HG03520 (cell line): ENCODE measurements around the gene CACNA1E.
"Not testable (repeated sequence)": the region's sequence is repeated elsewhere in the genome, so short reads cannot be mapped to it uniquely, and the experiment has no call there.

Experiments
- ATAC-seq: cut with Tn5 transposase; IDR thresholded peaks from one replicate; pipeline ENCODE4 v1.9.1; 2021; ENCODE audit warnings: mild to moderate bottlenecking, moderate library complexity; ENCODE audit not compliant: unreplicated experiment

Gene CACNA1E

DNA sequence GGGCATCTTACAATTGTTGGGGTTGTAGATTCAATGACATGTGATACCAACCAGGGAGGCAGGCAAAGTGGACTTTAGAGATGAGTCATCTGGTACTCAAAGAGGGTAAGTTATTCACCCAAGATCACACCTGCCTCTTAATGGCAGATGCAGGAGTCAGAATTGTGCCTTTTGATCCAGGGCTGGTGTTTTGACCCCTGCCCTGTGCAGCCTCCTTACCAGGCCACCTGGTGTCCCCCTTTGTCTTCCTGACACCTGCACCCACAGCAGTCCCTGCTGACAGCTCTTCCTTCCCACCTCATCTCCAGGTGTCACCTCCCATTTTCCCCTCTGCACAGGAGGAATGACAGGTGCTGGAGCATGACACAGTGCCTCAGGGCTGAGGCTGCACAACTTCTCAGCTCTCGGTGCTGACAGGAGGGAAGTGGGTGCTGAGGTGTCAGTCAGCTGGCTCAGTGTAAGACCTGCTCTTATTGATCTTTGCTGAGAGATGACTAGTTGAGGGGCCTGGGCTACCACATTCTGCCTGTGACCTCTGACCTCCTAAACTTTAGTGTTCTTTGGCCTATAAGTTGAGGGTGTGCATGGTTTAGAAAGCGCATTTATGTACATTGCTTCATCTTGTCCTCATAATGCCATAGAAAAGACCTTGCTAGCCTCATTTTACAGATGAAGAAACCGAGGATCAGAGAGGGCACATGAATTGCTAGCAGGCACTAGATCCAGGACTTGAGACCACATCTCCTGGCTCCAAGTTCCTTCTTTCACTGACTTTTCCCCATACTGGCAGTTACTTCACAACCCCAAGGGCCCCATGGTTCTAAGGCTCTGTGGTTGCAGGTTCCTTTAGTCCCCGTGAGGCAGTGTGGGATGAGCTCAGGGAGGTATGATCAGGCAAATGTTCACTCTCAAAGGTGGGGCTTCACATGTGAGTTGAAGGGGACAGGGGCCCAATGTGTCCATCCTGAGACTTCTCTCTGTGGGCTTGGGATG, 31.3 kb downstream of the CACNA1E start:
- ATAC-seq: peak; percentile 66

DNA sequence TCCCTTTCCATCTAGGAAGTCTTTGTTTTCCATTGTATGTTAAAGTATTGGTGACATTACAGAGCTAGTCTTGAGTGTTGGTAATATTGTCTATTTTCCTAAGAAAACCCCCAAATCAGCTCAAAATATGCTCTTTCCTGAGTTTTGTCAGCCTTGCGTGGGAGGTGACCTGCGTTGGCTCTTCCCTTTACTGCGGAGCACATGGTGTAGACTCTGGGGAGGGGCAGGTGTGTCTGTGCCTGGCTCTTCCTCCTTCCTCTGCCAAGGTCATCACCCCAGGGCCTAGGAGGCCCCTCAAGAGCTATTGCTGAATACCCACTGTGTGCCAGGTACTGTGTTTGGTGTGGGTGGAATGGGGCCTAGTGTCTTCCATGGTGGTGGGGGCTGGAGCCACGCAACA, 33.4 kb downstream of the CACNA1E start:
- ATAC-seq: no peak

DNA sequence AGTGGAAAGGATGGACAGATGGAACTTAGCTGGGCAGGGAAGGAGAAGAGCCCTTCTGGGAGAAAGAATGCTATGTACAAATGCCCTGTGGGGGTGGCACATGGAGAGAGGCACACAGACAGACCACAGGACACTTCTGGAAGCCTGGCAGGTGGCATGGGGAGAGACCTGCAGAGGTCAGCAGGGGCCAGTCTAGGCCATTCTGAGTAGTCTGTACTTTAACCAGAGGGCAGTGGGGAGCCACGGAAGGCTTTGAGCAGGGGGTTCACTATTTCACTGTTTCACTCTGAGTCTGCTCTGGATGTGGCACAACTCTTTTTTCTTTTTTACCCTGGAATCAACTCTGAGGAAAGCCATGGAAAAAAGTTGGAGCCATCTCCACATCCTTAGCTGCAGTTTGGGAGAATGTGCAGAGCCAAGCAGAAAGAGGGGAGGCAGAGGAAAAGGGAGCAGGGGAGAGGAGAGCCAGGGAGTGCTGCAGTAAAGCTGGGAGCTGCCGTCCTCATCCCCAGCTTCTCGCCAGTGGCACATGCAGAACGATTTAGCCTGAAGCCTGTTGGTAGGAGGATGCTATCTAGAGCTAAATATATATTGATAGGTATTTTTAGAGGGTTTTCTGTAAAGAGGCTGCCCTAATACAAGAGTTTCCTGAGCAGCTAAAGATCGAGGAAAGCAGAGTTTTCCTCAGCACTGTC, 34.0 kb downstream of the CACNA1E start:
- ATAC-seq: no peak

DNA sequence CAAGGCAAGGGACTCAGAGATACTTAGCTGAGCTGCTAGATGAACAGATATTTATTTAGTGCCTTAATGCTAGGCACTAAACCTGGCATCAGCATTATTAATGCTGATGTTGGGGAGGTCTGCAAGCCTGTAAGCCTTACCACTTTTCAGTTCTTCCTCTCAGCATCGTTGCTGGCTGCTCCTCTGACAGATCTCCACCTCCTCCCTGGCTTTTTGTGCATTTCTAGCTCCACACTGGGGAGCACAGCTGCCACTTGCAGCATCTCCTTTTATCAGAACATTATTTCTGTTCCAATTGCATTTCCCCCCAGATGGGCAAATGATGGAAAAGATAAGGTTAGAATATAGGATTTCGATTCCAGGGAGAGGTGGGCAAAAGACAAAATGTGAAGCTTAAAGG, 34.8 kb downstream of the CACNA1E start:
- no peak for ATAC-seq

DNA sequence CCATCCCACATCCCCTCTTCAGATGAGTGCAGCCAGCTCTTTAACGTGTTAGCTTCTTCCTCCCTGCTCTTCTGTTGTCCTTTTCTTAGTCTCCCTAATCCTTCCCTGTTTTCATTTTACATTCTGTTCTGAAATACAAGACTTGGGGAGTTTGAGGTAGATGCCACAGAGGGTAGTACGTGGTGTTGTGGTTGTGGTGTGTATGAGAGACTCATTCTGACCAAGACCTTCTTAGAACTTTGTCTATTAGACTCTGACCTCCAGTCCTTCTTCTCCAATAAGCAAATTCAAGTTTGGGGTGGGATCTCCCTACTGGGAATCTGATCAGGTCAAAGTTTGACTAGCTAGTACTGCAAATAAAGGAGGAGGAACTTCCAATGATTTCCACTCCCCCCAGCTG, 39.5 kb downstream of the CACNA1E start:
- ATAC-seq: no peak

DNA sequence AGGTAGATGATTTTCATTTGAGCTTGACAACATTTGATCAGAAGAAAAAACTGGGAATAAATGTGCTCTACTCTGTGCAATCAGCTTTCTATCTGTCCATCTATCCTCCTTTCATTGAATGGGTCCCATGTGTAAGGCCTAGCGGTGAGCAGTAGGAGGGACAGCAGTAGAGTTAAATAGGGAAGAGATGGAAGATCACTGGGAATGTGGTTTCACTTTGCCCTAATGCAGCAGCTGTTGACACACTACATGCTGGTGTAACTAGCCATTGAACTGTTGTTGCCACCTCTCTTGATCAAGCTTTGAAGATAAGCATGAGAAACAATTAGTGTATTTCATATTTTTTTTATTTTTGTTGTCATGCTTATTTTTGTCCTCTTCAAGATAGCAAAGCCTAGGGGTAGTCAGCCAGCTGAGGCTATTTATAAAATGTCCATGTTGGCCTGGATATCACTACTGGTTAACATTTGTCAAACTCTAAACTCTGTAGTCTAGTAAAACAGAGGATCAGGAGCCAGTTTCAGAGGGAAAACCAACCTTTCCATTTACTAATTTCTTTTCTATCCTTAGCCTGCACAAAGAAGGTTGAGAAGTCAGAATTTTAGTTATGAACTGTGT, 41.9 kb downstream of the CACNA1E start:
- ATAC-seq: no peak

DNA sequence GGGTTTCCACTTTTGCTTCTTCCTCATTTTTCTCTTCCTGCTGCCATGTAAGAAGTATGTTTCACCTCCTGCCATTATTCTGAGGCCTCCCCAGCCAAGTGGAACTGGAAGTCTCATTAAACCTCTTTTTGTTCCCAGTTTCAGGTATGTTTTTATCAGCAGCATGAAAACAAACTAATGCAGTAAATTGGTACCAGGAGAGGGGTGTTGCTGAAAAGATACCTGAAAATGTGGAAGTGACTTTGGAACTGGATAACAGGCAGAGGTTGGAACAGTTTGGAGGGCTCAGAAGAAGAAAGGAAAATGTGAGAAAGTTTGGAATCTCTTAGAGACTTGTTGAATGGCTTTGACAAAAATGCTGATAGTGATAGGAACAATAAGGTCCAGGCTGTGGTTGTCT, 44.9 kb downstream of the CACNA1E start:
- not testable (repeated sequence) for ATAC-seq

DNA sequence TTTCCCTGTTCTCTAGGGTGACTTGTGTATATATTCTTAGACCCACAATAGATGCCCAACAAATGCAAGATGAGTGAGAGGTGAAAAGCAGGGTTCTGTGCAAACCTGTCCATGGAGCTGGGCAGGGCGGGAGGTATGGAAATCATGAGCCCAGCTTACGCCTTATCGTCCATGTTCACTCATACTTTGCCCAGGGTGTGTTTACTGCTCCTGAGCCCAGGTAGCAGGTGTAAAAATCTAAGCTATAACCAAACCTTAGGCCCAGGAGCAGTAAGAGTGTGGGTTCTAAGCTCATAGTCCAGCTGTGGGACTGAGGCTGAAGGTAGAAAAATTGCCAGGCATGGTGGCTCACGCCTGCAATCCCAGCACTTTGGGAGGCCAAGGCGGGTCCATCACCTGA, 48.1 kb downstream of the CACNA1E start:
- no peak for ATAC-seq

DNA sequence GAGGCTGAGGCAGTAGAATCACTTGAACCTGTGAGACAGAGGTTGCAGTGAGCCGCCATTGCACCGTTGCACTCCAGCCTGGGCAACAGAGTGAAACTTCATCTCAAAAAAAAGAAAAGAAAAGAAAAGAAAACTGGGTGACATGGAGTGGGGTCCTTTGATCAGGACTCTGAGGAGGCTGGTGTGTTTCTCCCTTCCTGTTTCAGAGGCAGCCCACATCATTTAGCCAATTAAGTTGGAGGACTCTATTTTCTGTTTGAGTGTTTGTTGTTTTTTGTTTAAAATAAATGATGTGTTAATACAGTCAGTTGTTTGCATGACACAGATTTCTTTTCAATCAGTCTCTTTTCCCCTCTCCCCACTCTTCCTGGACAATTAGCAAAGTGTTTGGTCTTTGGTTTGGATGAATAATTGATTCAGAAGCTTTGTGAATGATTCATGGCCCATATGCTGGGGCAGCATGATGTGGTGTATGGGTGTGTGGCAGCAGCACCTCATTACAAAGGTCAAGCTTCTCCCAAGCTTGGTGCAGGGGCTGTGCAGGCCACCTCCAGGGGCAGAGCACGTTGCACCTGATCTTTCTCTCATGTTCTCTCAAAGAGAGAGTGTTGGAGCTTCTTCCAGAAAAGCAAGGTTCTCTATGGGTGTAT, 48.8 kb downstream of the CACNA1E start:
- no peak for ATAC-seq

DNA sequence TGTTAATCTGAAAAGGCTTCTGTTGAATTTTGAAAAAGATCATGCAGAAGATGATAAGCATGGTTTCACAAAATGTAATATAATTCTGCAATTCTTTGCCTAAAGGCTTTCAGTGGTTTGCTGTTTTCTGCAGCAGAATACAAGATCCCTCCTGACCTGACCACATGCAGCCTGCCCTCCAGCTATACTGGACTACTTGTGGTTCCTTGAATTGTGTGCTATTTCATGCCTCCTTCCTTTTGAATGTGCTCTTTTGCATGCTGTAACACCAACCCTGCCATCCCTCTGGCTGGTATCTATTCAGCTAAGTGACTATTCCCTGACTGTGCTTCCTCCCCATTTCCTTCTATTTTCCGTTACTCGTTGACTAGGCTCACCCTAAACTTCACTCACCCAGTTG, 55.5 kb downstream of the CACNA1E start:
- ATAC-seq: no peak

DNA sequence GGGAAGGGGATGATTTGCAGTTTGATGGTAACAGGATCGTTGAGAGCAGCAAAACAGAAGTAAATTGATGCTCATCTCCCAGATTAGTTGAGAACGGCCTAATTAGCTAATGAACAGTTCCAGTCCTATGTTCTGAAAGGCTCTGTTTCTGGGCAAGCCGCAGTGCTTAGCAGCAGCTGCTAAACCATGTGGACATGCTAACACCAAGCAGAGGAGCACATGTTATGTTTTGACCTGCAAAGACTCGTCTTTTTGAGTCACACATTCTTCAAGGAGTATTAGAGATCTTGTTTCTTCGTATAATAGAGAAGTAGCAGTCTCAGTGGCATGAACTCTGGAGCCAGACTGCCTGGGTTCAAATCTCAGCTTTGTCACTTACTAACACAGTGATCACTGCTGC, 58.1 kb downstream of the CACNA1E start:
- no peak for ATAC-seq

DNA sequence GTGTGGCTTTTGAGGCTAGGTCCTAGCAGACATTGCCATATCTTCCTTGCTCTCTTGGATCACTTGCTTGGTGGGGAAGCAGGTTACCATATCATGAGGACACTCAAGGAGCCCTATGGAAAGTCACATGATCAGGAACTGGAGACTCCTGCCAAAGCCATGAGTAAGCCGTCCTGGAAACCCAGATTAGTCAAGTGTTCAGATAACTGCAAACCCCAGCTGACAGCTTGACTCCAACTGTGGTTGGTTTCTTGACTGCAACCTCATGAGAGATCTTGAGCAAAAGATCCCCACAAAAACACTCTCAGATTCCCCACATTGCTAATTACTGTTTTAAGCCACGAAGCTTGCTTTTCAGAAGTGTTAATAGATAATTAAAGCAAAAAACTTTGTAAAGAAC, 58.6 kb downstream of the CACNA1E start:
- ATAC-seq: no peak

DNA sequence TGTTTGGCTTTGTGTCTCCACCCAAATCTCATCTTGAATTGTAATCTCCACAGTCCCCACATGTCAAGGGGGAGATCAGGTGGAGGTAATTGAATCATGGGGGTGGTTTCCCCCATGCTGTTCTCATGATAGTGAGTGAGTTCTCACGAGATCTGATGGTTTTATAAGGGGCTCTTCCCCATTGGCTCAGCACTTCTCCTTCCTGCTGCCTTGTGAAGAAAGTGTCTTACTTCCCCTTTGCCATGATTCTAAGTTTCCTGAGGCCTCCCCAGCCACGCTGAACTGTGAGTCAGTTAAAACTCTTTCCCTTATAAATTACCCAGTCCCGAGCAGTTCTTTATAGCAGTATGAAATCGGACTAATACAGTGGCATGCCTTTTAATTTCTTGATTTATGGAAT, 59.1 kb downstream of the CACNA1E start:
- not testable (repeated sequence) for ATAC-seq

DNA sequence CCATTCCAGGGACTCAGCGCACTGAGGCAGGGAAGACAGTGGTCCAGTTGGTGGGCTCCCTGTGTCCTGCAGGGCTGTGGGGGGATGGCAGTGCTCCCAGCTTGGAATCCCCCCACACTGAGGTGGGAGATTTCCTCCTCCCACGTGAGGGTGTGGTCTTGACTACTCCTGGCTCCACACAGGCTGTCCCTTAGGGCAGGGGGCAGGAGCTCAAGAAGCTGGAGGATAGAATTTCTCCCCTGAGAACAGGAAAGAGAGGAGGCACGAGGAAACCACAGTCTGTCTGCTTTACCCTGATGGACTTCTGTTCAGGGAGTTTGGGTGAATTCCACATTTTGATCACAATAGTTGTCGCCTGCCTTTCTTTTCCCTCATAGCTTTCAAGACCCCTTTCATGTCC, 62.1 kb downstream of the CACNA1E start:
- no peak for ATAC-seq

DNA sequence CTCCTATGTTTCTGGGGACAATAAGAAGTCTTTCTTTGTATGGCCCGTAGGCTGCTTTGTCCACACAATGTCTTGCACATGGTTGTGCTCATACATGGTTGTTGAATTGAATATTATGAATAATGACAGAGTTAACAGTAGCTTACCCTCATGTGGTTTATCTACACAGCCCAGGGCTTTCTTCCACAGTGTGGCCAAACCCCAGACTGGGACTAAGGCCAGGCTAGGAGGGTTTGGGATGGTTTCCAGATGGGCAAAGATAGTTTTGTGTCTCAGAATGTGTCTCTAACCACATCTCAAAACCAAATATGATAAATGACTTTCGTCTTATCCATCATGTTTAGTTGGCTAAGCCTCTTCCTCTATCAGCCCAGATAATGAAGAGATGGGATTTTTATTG, 65.2 kb downstream of the CACNA1E start:
- ATAC-seq: no peak

DNA sequence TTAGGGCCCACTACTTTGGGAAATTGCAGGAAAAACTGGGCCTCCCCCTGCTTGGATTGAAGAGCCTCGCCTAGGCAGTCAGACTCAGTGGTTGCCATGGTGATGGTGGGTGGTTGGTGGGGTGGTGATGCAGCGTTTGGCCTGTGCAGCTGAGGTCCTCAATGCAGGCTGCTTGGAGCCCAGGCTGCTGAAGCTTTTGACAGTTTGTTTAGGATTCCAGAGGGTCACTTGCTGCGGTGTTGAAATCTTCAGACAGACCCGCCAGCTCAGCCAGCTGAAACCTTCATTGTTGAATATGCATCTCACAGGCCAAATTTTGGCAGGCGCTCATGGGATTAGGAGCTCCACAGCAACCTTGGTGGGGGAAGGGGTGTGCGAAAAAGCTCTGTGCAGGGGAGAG, 67.9 kb downstream of the CACNA1E start:
- no peak for ATAC-seq

DNA sequence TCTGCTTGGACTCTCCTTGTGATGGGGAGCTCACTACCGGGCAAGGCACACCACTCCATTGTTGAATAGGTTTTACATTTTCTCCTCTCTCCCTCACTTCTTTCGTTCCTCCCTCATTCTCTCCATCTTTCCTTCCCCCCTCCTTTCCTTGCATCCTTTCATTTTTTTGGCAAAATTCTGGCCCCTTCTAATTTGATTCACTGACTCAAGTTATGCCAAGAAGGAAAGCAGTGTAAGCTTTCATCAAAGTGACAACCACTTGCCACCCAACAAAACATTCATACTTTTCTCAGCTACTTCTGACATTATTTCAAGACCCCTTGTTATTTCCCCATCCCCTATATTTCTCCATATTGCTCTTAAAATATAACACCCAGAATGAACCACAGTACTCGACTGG, 68.4 kb downstream of the CACNA1E start:
- no peak for ATAC-seq

DNA sequence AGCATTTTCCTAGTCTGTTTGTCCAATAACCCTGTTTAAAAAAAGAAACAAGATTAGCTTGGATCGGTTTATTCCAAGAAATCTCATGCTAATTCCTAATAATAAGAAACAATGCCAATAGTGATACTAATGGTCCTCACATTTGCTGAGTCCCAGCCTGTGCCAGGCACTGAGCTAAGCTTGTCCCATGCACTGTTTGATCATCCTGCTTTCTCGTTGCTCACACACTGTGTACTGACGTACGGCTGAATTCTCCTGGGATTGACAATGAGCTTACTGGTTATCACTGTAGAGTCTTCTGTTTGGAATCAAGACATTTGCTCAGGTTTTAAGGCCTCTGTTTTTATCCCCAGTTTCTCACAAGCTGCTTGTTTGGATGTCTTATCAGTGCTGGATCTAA, 71.1 kb downstream of the CACNA1E start:
- no peak for ATAC-seq

DNA sequence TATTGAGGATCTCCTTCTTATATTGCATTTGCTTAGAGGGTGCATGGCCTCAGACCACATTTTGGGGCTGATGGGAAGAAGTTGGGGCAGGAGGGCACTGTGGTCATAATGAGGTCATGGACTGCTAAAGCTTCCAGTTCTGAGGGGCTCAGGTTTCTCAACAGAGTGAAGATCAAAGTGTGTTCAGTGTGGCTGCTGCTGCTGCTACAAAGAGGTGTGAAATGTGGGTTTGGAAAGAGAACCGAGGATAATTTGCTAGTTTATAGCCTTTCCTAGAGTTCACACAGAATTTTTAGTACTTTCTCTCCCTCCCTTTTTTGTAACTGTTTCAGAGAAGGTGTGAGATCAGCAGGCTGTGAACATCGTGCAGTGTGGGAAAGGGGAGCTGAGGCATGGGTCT, 73.3 kb downstream of the CACNA1E start:
- no peak for ATAC-seq

DNA sequence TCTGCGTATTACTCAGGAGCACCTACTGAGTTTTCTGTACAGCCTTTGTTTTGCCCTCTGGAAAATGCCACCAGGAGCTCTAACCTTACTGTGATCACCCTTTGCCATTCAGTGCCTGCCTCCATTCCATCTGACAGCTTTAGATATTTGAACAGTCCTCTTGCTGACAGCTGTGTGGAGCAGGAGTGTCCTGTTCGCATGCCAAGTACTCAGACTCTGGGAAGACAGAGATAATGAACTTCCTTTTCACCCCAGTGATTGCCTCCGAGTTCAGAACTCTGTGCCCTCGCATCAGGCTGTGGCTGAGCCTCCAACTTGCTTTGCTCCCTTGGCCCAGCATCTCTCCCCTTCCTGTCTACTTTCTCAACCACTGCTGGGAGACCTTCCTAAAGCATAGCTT, 74.0 kb downstream of the CACNA1E start:
- no peak for ATAC-seq

DNA sequence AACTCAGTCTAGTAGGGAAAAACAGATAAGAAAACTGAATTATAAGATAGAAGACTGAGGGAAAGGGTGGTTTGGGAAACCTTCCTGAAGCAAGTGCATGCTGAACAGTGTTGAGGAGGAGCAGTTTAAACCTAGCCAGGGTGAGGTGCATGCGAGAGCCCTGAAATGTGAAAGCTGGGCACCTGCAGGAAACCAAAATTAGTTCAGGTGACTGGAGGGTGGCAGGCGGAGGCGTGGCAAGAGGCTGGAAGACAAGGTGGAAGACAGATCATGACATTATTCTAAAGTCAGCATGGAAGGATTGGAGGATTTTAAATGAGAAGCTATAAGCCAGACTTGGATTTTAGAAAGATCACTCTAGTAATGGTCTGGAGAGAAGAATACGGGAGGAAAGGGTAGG, 75.1 kb downstream of the CACNA1E start:
- no peak for ATAC-seq
